Fibroblast of skin of right biceps (primary cell): Measurements from ENCODE around the gene ASB7.
"Not testable (repeated sequence)": the region's sequence is repeated elsewhere in the genome, so short reads cannot be mapped to it uniquely, and the experiment has no call there.

Source experiments
- DNase-seq: peaks from one replicate; pipeline ENCODE4 v3.0.0-alpha.2; 2013

ASB7 gene

GRCh38 chr15:100653608-100654007 lies 51.2 kb downstream of the ASB7 start:
- no peak for DNase-seq

- DNase-seq: no peak
These were observed 56.5 kb downstream of the ASB7 start for GRCh38 chr15:100658895-100659294.

DNA sequence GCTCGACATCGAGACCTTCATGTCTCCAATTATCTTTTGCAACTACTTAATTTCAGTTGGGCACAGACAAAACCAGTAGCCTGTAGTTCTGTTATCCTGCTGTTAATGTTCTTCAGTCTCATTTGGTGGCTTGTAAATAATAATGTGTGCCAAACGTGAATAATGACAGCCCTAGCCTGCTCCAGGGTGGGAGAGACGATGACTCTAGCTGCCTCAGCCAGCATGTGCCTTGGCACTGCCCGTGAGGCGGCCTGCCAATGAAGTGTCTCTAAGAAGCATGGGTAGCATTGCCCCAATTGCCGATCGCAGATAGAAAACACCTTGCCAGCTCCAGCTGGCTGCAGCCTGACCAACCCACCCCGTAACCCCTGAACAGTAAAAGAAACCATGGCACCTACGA lies 58.8 kb downstream of the ASB7 start:
- no peak for DNase-seq

DNA sequence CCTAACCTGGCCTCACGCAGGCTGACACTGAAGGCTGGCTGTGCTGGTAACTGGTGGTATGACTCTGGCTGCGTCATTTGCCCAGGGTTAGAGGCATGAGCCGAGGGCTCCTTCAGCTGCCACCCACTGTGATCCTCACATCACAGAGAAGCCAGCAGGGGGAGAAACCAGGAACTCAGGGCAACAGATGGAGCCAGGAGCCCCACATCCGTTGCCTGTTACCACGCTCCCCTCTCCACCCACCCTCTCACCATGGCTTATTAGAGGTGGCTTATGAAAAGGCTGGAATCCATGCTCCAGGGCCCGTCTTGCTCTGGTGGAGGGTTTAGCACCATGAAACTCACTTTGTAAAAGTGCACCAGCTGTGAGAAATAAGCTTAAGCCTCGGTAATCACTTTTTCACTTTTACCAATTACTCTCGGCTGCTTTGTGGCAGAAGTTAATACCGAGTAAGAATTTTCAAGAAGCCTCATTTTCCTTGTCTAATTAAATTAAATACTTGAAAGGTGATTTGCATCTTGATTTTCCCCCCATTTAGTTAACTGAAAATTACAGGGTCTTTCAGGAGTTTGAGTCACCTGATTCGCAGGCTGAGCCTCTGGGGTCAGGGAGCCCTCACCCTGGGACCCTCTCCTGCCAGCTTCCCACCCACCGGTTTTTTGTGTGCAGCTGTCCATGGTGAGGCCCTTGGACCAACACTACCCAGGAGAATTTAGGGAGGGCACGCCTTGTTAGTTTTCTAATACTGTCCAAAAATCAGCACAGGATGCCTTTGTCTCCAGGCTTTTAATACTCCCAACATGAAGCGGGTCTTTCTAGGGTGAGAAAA lies 60.9 kb downstream of the ASB7 start:
- DNase-seq: peak; percentile 44

DNA sequence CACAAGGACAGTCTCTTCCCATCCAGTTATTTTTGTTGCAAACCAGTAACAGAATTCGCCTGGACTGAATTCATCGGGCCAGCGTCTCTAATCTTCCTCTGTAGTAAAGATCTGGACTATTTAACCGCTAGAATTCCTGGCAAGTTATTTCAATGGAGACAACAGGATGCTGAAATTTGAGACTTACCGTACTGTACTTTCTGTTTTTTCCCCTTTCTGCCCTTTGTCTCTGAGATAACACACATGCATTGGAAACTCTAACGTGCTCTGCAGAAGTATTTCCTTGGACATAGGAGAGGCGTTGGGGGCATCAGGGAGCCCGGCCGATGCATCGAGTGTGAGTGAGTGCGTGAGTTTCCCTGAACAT lies 61.5 kb downstream of the ASB7 start:
- DNase-seq: peak; percentile 38

GRCh38 chr15:100665570-100665969 lies 63.2 kb downstream of the ASB7 start:
- DNase-seq: peak; percentile 67

DNA sequence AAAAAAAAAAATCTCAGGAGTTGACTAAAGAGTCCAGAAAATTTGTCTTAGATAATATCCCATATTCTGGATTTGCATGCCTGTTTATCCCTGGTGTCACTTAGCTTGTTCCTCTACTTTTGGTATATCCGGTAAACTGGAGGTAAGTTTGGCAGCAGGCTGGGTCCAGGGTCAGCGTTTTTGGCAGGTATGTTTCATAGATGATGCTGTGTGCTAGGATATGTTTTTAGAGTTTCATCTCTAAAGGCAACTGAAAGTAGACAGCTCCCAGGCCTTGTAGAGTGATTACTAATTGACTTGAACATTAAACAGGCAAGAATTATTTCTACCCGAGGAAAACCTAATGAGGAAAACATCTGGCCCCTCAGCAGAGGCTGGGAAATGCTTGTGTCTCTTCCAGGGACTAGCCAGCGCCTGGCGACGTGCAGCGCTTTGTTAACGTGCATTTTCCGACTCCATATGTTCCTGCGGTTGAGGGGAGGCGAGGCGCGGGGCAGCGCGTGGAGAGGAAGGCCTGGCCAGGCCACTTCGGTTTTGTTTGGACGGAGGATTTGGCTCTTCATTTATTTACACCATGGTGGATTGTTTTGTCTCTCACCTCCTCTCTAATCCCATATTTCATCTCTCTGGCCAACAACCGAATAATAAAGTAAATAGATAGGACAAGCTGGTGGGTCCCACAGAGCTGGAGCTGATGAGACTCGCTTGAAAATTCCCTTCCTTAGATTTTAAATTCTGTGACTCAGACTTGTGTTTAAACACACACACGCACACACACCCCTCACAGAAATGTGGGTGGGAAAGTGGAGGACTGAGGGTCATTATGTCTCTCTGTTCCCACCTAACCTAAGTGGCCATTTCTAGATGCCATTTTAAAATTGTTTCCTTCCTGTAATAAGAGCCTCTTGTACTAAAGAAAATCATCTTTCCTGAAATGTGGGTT lies 65.3 kb downstream of the ASB7 start:
- DNase-seq: peak; percentile 64

DNA sequence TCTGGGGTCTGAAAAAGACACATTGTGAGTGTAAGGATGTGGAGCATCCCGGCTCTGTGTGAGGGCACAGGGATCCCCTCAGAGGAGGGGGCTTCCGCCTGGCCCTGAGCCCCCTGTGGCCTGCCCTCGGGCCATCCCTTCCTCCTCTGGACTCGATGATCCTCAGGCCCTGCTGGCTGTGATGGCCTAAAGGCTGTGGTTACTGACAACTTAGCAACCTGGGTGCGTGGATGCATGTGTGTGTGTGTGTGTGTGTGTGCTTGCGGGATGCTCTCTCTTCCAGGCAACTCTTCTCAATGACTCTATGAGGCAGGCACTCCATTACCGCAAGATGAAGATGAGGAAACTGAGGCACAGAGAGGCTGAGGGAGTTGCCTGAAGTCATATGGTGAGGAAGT lies 66.0 kb downstream of the ASB7 start:
- DNase-seq: no peak

DNA sequence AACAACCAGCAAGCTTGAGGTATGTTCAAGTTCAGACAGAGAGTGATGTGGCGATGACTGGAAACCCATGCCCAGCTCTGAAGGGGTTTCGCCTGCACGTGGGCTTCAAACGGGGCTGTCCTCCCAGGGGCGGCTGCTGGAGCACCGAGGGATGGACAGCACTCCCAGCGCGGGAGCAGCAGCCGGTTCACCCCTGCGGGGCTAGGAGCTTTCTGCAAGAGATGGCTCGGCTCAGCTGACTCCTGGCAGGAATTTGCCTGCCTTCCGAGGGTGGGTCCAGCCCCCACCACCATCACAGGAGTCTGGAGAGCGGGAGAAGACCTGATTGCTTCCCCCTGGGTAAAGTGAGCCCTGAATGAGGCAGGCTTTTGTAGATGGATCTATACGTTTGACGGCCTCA lies 66.9 kb downstream of the ASB7 start:
- no peak for DNase-seq

DNA sequence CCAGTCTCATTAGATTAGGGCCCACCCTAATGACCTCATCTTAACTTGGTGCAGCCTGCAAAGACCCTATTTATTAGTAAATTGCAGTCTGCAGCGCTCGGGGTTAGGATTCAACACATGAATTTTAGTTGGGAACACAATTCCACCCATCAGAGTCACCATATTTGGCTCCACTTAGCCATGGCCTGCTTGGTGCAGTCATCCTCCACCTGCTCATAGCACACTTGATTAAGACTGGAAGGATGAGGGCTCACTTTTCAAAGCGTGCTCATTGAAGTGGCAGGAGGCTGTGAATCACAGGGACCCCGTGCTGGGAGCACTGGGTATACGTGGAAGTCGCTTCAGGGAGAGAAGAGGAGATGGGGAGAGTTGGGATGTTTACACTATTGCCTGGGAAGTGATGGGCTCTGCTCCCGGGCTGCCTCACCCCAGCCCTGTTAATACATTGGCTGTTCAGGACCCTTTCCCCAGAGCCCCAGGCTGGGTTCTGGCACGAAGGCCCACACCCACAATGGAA lies 68.2 kb downstream of the ASB7 start:
- DNase-seq: no peak

DNA sequence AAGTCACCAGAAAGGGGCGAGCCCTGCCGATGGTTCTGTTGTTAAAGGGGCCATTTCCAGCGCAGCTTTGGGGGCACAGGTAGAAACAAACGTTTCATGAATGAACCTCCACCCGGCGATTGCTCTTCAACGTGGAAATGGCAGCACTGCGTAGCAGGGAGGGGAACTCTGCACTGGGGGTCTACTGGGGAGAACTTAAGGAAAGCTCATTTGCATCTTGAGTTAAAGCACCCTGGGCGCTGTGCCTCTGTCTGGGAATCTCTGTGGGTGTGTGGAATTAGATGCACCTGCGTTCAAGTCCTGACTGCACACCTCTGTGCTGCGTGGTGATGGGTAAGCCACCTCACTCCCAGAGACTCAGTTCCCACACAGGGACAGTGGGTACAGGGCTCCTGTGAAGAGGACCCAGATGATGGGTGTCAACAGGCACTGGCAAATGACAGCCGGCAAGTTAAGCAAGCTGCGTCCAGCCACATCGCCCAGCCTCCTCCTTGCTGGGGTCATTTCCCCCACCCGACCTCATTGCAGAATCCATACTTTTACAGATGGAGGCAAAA lies 68.8 kb downstream of the ASB7 start:
- DNase-seq: no peak

DNA sequence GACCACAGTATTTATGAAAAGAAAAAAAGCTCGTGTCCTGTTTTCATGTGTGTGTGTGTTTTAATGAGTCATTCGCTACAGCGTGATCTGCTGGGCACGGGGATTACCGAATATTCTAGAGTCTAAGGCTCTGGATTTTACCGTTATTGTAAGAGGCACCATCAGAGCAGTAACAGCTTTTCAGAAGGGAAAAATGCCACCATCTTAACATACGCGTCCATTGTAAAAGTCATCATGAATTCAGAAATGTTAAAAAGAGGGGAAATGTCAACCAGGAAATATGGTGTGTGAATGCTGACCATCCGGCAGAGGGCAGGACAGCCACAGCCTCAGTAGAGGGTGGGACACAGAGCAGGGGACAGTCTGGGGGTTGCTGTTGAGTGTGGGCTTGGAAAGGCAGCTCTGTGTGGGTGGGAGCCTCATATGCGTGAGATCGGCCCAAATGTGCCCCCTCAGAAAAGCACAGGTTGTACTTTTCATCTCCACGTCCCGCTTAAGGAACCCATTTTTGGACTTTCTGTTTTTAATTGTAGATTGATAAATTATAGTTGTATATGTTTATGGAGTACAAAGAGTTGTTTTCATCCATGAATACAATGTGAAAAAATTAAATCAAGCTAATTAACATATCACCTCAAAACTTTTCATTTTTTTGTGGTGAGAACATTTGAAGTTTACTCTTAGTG lies 69.6 kb downstream of the ASB7 start:
- peak; percentile 55 for DNase-seq

DNA sequence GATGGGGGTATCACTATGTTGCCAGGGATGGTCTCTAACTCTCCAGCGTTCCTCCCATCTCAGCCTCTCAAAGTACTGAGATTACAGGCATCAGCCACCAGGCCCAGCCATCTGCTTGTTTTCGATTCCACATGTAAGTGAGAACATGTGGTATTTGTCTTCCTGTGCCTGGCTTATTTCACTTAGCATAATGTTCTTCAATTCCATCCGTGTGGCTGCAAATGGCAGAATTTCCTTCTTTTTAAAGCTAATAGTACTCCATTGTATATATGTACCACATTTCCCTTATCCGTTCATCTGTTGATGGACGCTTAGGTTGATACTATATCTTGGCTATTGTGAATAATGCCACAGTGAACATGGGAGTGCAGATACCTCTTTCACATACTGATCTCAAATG lies 70.6 kb downstream of the ASB7 start:
- DNase-seq: no peak

DNA sequence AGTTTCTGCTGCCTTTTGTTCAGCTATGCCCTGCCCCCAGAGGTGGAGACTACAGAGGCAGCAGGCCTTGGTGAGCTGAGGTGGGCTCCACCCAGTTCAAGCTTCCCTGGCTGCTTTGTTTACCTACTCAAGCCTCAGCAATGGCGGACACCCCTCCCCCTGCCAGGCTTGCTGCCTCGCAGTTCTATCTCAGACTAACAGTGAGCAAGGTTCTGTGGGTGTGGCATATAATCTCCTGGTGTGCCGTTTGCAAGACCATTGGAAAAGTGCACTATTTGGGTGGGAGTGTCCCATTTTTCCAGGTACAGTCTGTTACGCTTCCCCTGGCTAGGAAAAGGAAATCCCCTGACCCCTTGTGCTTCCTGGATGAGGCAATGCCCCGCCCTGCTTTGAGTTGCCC lies 76.8 kb downstream of the ASB7 start:
- not testable (repeated sequence) for DNase-seq

- DNase-seq: no peak
These were observed 78.3 kb downstream of the ASB7 start for GRCh38 chr15:100680726-100681125.

DNA sequence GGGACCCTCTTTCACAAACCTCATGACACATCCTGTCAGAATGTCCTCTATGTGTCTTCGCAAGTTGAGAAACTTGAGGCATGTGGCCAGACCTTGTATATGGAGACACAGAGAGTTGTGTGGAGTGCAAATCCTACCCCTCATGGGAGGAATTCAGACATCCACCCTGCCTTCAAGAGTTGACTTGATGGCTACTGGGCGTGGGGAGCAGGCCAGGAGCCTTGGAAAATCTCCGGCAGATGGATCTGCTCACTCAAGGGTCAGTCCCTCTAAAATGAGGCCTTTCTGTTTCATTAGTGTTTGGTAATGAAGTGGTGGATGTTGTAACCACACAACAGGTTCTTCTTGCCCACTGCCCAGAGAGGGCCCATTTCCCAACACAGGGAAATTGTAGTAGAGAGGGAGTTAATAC lies 79.0 kb downstream of the ASB7 start:
- no peak for DNase-seq

DNA sequence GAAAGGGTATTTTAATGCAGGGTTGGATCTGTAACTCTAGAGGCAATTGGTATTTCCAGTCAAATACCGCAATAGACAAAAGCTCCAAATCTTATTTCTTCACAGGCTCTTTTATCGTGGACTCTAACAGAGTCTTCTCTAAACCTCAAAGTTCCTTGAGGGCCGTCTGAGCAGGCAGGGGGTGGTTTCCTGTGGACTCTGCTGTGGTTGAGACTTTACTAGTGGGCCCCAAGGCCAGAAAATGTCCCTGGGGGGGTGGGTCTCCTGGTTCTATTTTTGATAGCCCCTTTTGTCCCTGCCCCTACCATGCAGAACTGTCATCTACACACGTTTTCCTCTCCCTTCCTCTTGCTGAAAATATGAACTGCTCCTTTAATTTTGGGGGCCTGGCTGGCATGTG lies 80.1 kb downstream of the ASB7 start:
- no peak for DNase-seq

DNA sequence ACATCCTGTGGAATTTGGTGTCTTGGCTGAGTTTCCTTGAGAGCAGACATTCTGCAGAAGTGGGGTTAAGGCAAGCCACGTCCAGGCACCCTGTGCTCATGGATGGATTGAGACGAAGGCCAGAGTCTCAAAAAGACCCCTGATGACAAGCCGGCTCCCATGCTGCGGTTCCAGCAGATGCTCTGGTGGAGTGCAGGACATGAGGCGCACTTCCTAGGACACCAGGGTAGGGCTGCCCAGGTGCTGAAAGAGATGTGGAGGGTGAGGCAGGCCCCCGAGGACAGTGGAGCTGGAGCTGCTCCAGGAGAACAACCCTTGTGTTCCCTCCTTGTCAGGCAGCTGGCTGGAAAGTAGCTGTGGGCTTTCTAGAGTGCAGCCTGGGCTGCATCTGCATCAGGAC lies 81.0 kb downstream of the ASB7 start:
- DNase-seq: no peak

GRCh38 chr15:100684591-100684990 lies 82.2 kb downstream of the ASB7 start:
- no peak for DNase-seq

DNA sequence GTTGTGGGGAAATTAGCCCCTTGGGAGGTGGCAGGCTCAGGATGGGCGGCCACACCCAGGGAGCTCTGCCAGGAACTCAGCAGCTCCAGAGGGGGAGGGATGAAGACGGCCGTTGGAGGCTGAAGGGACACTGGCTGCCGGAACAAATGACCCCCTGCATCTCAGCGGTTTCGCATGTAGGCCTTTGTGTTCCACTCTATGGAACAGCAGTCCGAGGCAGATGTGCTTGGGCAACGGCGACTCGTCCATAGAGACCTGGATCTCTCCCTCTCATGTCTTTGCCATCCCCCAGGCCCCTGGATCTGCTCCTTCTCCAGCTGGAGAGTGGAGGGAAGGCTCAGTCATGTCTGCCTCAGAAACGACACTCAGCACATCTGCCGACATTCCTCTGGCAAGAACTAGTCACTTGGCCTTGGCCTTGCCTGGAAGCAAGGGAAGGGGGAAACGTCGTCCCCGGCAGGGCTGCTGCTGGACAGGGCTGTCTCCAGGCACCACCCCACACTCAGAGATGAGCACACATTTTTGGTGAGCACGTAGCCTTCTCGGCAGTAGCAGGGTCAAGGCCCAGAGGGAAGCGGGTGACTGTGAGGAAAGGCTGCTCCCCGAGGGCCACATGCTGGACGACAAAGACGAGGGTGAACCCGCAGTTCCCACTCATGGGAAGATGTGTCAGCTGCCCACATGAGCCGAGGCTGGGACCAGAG lies 83.8 kb downstream of the ASB7 start:
- DNase-seq: peak; percentile 60

GRCh38 chr15:100686725-100687473 lies 84.5 kb downstream of the ASB7 start:
- DNase-seq: peak; percentile 94
